Chondrocyte (in vitro differentiated cells): ENCODE measurements around the gene NMD3. TPM values are rescaled to one million over a fixed set of nuclear protein-coding genes. Genes with fewer than 3 reads are reported as not detected.

ENCODE experiments used
- DNase-seq: peaks from one replicate; pipeline ENCODE4 v3.0.0; 2021; ENCODE audit warnings: mixed read lengths, low spot score
- H3K27ac Mint-ChIP-seq: one replicate; pipeline ENCODE4 v1.8.0; 2021; ENCODE audit warnings: mild to moderate bottlenecking, moderate library complexity, mixed read lengths; ENCODE audit not compliant: unreplicated experiment
- H3K27me3 Mint-ChIP-seq: 2 replicates; pipeline ENCODE4 v1.8.0; 2021; ENCODE audit warnings: low read depth, mixed read lengths
- H3K36me3 Mint-ChIP-seq: 2 replicates; pipeline ENCODE4 v1.8.0; 2021; ENCODE audit warnings: low read depth, mixed read lengths
- H3K4me1 Mint-ChIP-seq: 2 replicates; pipeline ENCODE4 v1.8.0; 2021; ENCODE audit warnings: low read depth, mild to moderate bottlenecking, mixed read lengths
- H3K4me3 Mint-ChIP-seq: one replicate; pipeline ENCODE4 v1.8.0; 2021; ENCODE audit warnings: mild to moderate bottlenecking, moderate library complexity, mixed read lengths; ENCODE audit not compliant: unreplicated experiment
- H3K9me3 Mint-ChIP-seq: 2 replicates; pipeline ENCODE4 v1.8.0; 2021; ENCODE audit warnings: low read depth, mixed read lengths
- CTCF ChIP-seq: fragments of 200-600 bp; sonication (generic); IDR thresholded peaks from 2 replicates; pipeline ENCODE4 v1.5.0; 2021; ENCODE audit warnings: antibody characterized with exemption, mild to moderate bottlenecking, moderate library complexity
- total RNA-seq: library from RNA; stranded (reverse); gene quantifications from 3 replicates; pipeline ENCODE4 v1.2.1, GENCODE V29; 2021

NMD3 gene
- total RNA-seq, 1 donor from 2014 or later, result 67.8 TPM

GRCh38 chr3:161267646-161268045 lies 46.5 kb downstream of the NMD3 start:
- Mint-ChIP-seq H3K4me3 (no peak overlapping the region), H3K9me3 (peaks cover 8% of the 10 kb centered on the region), H3K27ac (no peak overlapping the region), H3K36me3 (peaks cover 18% of the 10 kb centered on the region), H3K27me3 (no peaks in the 10 kb centered on the region), H3K4me1 (peaks cover 29% of the 10 kb centered on the region)
- no peak for TF ChIP-seq CTCF
- no peak for DNase-seq

GRCh38 chr3:161268601-161269000 lies 47.5 kb downstream of the NMD3 start:
- Mint-ChIP-seq H3K36me3 (peaks cover 12% of the 10 kb centered on the region), H3K4me3 (no peak overlapping the region), H3K4me1 (peaks cover 21% of the 10 kb centered on the region), H3K9me3 (peaks cover 8% of the 10 kb centered on the region), H3K27me3 (no peaks in the 10 kb centered on the region), H3K27ac (no peak overlapping the region)
- no peak for TF ChIP-seq CTCF
- no peak for DNase-seq

GRCh38 chr3:161270991-161271390 lies 49.9 kb downstream of the NMD3 start:
- Mint-ChIP-seq H3K4me3 (no peak overlapping the region), H3K36me3 (peaks cover 9% of the 10 kb centered on the region), H3K4me1 (peaks cover 5% of the 10 kb centered on the region), H3K27ac (no peak overlapping the region), H3K9me3 (no peaks in the 10 kb centered on the region), H3K27me3 (no peaks in the 10 kb centered on the region)
- no peak for DNase-seq
- TF ChIP-seq CTCF, result no peak

GRCh38 chr3:161271646-161272045 lies 50.5 kb downstream of the NMD3 start:
- Mint-ChIP-seq H3K27ac (no peak overlapping the region), H3K4me1 (peaks cover 3% of the 10 kb centered on the region), H3K27me3 (no peaks in the 10 kb centered on the region), H3K9me3 (no peaks in the 10 kb centered on the region), H3K36me3 (peaks cover 12% of the 10 kb centered on the region), H3K4me3 (no peak overlapping the region)
- no peak for DNase-seq
- TF ChIP-seq CTCF, result no peak

GRCh38 chr3:161272524-161272923 lies 51.4 kb downstream of the NMD3 start:
- H3K36me3 Mint-ChIP-seq, result peaks cover 18% of the 10 kb centered on the region
- H3K4me3 Mint-ChIP-seq, result no peak overlapping the region
- no peak for TF ChIP-seq CTCF
- H3K27ac Mint-ChIP-seq, result no peak overlapping the region
- no peak for DNase-seq
- H3K9me3 Mint-ChIP-seq, result peaks cover 6% of the 10 kb centered on the region
- H3K27me3 Mint-ChIP-seq, result no peaks in the 10 kb centered on the region
- no peaks in the 10 kb centered on the region for H3K4me1 Mint-ChIP-seq
